GM18519 (cell line): ENCODE results near the gene CACNA1A.
"Not testable (repeated sequence)": the region's sequence is repeated elsewhere in the genome, so short reads cannot be mapped to it uniquely, and the experiment has no call there.

ENCODE experiments used
- ATAC-seq: cut with Tn5 transposase; IDR thresholded peaks from one replicate; pipeline ENCODE4 v1.9.1; 2021; ENCODE audit warnings: mild to moderate bottlenecking, moderate library complexity; ENCODE audit not compliant: unreplicated experiment, low FRiP score

The CACNA1A gene

DNA sequence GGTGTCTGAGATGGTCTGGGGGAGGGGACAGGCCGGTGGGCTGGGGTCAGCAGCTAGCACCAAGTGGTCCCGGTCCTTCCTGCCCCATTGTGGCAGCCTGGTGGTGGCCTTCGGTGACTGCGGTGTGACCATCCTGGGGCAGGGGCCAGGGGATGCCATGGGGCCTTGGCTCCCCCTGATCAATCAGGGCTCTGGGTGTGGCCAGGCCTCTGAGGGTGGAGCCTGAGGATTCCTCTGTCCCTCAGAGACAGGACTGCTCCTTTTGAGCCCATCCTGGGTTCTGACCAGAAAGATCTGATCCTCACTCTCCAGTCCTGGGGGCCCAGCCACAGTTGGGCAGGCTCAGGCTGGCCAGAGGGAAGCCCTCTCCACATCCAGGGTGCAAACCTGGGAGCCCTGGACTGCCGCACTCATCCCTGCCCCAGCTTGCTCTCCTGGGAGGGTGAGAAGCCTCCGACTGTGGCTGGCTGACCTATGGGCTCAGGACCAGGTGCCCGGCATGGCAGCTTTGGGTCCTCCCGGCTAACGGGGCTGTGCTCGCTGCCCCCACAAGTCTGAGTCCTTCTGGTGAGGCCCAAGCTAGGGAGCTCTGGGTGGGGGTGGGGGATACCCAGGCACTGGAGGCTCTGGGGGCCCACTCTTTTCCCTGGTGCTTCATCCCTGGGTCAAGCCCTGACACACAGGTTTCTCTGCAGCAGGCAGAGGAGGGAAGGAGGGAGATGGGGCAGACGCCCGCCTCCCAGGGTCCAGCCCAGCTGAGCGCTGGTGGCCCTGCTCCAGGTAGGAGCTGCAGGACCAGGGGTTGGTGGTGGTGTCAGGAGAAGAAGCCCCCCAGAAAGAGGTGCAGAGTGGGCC is 296.6 kb downstream of the CACNA1A start:
- ATAC-seq: no peak

DNA sequence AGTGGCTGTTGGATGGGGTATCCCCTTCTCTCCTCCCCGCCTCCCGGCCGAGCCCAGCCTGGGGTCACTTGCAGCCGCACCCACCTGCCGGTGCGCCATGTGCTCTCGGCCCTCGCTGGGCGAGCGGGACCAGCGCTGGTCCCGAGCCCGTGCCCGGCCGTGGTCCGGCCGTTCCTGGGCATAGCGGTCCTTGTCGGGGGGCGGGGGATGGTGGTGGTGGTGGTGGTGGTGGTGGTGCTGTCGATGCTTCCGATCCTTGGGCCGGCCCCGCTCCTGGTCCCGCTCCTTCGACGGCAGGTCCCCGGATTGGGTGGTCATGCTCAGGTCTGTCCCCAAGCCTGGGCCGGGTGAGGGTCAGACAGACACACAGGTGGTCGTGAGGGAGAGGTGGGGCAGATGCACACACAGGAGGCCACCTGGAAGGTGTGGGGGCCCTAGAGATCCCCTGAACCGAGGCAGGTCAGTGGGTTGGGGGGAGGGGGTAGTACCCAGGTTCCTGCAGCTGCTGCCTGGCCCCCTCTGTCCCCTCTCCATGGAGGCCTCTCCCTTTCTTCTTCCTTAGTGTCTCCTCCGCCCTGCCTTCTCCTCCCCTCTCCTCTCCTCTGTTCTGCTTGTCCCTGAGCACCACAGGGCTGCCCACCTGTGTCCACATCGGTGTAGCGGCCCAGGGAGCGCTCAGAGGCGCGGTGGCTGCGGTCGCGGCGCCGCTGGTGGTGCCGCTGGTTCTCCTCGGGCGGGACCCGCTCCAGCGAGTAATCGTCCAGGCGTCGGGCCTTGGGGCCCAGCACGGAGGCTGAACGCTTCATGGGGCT is 297.4 kb downstream of the CACNA1A start:
- ATAC-seq: no peak

DNA sequence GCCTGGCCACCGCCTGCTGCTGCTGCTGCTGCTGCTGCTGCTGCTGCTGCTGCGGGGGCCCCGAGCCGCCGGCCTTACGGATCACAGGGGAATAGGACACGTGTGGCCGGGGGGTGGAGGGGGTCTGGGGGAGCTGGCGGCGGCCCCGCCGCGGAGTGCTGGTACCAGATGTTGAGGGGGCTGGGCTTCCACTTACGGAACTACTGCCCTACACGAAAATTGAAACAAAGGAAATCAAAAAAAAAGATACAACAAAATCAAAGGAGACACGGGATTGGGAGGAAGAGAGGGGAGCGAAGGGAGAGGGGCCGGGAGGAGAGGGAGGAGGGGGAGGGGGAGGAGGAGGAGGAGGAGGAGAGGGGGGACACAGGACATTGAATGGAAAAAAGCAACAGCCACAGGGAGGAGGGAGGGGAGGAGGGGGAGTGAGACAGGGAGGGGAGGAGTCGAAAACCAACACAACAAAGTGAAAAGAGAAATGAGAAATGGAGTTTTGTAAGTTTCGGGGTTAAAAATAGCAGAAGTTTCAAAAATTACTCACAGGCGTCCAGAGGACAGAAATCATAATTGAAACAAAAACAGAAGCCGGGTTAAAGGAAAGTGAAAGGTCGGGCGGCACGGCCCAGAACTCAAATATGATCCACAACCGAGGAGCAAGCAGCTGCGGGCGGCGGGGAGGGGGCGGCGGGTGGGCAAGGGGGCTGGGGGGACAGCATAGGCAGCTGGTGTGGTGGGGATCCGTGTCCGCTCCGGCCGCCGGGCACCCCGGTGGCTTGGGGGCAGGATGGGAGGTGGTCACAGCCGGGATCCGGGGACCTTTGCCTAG is 298.2 kb downstream of the CACNA1A start:
- ATAC-seq: no peak

DNA sequence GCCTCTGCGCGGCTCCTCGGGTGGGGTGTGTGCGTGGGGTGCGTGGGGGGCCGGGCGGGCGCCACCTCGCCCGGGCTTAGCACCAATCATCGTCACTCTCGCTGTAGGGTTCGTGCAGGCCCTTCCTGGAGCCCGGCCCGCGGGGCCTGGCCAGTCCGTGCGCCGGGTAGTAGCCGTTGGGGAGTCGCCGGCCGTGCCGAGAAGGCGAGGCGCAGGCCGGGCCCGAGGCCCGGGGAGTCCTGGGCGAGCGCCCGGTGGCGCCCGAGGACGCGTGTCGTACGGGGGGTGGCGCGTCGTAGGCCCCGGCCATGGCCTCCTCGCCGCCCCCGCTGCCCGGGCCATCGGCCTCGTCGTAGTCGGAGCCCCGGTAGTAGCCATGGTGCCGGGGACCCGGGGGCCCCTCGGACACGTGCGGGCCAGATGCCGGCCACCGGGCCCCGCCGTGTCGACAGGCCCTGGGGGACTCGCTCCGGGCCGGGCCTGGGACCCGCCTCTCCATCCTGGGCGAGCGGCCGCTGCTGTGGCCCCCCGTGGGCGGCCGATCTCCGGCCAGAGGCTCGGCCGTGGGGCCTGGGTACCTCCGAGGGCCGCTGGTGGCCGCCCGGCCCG is 298.9 kb downstream of the CACNA1A start:
- ATAC-seq: no peak

DNA sequence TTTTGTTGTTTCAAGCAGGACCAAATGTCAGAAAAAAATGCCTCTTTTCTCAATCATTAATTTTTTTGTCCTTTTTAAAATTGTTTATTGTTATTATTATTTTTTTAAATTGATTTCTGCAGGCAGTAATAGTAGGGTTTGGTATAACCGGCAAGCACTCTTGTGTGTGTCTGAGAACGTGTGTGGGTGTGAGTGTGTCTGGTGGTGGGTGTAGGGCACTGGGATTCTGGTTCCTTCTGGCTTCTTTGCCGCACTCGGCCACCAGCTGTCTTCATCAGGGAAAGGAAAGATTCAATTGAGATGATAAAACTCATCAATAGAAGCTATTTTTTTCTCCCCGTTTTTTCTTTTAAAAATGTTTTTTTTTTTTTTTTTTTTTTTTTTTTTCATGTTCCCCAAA is 299.7 kb downstream of the CACNA1A start:
- ATAC-seq: no peak

DNA sequence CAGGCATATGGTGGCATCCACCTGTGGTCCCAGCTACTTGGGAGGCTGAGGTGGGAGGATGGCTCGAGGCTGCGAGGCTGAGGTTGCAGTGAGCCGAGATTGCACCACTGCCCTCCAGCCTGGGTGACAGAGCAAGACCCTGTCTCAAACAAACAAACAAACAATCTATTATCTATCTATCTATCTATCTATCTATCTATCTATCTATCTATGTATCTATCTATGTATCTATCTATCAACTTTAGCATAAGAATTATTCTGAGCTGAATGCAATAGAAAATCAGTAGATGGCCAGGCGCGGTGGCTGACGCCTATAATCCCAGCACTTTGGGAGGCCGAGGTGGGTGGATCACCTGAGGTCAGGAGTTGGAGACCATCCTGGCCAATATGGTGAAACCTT is 304.2 kb downstream of the CACNA1A start:
- ATAC-seq: not testable (repeated sequence)

DNA sequence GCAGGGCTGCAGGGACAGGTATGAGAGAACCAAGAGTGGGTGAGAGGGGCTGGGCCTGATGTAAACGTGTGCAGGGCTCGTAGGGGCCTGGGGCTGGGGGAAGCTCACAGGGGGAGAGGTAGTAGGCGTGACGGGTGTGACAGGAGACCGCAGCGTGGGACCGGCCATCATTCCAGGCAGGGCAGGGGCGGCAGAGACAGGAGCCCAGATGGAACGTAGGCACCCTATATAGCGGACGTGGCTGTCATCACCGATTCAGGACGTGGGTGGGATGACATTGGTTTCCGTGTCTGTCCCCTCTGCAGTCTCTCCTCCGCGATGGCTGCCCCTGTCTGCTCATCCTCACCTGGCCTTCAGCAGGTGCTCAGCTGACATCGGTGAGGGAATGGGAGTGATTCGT is 307.6 kb downstream of the CACNA1A start:
- ATAC-seq: no peak

DNA sequence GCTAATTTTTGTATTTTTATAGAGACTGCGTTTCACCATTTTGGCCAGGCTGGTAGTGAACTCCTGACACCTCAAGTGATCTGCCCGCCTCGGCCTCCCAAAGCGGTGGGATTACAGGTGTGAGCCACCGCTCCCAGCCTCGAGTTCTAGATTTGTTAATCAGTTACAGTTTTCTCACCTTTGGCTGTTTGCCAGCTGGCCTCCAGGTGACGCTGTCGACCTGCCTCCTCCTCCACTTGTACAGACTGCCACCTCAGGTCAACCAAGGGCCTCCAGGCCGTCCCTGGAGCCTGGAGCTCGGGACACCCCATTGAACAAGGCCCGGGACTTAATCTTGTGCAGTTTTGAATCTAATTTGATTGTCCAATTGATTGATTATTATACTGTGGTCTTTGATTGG is 310.6 kb downstream of the CACNA1A start:
- ATAC-seq: no peak

DNA sequence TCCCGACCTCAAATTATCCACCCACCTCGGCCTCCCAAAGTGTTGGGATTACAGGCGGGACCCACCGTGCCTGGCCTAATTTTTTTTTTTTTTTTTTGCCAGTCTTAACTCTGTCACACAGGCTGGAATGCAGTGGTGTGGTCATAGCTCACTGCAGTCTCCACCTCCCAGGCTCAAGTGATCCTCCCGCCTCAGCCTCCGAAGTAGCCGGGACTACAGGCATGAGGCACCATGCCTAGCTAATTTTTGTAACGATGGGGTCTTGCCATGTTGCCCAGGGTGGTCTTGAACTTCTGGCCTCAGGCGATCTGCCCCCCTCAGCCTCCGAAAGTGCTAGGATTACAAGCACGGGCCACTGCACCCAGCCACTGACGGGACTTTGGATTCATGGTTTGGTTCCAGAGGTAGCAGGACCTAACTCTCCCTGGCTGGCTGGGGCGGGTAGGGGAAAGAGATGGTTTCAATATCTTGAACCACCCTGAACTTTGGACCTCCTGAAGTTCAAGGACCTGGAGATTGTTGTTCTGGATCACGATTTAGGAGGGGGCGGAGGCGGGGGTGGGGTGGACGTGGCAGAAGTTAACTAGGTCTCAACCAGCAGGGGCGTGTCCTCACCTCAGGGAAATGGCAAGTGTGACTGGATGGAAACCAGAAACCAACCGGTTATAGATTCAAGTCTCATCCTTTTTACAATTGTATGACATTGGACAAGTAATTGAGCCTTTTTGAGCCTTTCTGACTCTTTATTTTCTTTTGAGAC is 315.3 kb downstream of the CACNA1A start:
- ATAC-seq: no peak

DNA sequence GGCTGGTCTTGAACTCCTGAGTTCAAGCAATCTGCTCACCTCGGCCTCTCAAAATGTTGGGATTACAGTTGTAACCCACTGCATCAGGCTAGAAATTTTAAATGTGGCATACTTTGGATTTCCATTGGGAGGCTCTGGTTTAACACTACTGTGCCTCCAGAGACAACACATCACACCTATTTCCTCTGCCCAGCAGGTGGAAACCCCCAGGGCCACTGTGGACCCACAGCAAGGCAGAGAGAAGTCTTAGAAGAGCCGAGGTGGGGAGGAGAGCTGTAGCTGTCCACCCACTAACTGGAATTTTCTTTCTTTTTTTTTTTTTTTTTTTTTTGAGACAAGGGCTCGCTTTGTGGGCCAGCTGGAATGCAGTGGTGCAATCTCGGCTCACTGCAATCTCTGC is 316.7 kb downstream of the CACNA1A start:
- no peak for ATAC-seq

DNA sequence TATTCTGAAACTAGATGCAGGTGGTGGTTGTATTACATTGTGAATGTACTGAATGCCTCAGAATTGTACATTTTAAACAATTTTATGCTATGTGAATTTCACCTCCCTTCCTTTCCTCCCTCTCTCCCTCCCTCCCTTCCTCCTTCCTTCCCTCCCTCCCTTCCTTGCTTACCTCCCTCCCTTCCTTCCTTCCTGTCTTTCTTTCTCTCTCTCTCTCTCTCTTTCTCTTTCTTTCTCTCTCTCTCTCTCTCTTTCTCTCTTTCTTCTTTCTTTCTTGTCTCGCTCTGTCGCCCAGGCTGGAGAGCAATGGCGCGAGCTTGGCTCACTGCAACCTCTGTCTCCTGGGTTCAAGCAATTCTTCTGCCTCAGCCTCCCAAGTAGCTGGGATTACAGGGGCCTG is 318.9 kb downstream of the CACNA1A start:
- ATAC-seq: no peak

DNA sequence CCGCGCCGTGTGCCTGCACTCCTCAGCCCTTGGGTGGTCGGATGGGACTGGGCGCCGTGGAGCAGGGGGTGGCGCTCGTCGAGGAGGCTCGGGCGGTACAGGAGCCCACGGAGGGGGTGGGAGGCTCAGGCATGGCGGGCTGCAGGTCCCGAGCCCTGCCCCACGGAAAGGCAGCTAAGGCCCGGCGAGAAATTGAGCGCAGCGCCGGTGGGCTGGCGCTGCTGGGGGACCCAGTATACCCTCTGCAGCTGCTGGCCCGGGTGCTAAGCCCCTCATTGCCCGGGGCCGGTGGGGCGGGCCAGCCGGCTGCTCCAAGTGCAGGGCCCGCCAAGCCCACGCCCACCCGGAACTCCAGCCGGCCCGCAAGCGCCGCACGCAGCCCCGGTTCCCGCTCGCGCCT is 319.6 kb downstream of the CACNA1A start:
- not testable (repeated sequence) for ATAC-seq

DNA sequence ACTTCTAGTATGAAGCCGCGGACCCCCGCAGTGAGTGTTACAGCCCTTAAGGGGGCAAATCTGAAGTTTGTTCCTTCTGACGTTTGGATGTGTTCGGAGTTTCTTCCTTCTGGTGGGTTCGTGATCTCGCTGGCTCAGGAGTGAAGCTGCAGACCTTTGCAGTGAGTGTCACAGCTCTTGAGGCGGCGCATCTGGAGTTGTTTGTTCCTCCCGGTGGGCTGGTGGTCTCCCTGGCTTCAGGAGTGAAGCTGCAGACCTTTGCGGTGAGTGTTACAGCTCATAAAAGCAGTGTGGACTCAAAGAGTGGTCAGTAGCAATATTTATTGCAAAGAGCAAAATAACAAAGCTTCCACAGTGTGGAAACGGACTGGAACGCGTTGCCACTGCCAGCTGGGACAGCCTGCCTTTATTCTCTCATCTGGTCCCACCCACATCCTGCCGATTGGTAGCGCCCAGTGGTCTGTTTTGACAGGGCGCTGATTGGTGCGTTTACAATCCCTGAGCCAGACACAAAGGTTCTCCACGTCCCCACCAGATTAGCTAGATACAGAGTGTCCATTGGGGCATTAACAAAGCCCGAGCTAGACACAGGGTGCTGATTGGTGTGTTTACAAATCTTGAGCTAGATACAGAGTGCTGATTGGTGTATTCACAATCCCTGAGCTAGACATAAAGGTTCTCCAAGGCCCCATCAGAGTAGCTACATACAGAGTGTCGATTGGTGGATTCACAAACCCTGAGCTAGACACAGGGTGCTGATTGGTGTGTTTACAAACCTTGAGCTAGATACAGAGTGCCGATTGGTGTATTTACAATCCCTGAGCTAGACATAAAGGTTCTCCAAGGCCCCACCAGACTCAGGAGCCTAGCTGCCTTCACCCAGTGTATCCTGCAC is 320.3 kb downstream of the CACNA1A start:
- not testable (repeated sequence) for ATAC-seq

DNA sequence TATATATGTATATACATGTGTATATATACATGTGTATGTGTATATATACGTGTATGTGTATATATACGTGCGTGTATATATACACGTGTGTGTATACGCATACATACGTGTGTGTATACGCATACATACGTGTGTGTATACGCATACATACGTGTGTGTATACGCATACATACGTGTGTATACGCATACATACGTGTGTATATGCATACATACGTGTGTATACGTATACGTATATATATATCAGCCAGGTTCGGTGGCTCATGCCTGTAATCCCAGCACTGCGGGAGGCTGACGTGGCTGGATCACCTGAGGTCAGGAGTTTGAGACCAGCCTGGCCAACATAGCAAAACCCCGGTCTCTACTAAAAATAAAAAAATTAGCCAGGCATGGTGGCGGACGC is 321.4 kb downstream of the CACNA1A start:
- ATAC-seq: not testable (repeated sequence)

DNA sequence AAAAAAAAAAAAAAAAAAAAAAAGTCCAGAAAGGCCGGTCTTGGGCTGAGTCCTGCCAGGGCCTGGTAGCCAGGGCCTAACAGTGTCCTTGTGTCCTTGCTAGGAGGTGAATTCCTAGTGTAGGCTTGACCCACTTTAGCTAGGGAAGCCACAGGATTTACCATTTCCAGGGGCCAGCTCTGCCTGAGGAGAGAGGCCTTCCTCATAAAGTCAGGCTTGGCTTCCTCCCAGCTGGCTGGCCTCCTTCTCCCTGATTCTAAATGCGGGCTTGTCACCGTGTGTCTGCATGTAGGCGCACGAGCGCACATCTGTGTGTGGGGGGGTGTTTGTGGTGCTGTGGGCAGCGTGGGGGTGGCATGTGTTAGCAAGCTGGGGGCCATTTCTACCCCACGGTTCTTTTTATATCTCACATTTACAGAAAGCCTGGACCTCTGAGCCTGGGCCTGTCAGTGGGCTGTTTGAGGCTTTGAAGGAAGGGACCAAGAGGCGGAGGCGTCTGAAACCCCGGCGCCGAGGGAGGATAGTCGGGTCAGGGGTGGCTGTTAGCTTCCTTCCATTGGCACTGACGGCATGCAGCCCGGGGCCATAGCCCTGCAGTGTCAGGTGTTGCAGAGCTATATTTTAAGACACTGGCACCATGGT is 324.4 kb downstream of the CACNA1A start:
- ATAC-seq: no peak

DNA sequence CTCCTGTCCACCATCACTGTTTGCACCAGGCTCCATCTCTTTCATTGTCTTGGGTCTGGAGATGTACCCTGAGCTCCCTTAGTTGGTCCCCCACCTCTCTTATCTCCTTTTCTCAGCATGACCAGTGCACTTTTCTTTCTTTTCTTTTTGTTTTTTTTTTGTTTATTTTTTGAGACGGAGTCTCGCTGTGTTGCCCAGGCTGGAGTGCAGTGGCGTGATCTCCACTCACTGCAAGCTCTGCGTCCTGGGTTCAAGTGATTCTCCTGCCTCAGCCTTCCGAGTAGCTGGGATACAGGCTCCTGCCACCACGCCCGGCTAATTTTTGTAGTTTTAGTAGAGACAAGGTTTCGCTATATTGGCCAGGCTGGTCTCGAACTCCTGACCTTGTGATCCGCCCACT is 328.0 kb downstream of the CACNA1A start:
- ATAC-seq: not testable (repeated sequence)

DNA sequence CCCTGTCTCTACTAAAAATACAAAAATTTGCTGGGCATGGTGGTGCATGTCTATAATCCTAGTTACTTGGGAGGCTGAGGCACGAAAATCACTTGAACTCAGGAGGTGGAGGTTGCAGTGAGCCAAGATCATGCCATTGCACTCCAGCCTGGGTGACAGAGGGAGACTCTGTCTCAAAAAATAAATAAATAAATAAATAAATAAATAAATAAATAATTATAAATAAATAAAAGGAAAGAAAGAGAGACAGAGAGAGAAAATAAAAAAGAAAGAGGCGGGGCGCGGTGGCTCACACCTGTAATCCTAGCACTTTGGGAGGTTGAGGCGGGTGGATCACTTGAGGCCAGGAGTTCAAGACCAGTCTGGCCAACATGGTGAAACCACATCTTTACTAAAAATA is 328.7 kb downstream of the CACNA1A start:
- not testable (repeated sequence) for ATAC-seq

DNA sequence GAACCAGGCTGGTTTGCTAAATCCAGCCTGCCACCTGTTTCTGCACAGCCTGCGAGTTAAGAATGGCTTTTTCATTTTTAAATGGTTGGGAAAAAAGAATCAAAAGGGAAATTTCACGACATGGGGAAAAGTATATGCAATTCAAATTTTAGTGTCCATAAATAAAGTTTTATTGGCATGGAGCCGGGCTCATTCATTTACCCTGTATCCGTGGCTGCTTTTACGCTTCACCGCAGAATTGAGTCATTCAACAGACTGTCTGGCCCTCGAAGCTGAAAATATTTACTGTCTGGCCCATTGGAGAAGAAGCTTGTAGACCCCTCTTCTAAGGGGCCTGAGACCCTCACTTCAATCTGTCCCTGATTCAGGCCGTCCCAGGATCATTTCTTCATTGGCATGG is 329.9 kb downstream of the CACNA1A start:
- no peak for ATAC-seq
